GM18873 (cell line): Measurements from ENCODE around the gene VPS72.
"Not testable (repeated sequence)": the region's sequence is repeated elsewhere in the genome, so short reads cannot be mapped to it uniquely, and the experiment has no call there.

Experiments used
- ATAC-seq: cut with Tn5 transposase; IDR thresholded peaks from one replicate; pipeline ENCODE4 v1.9.1; 2021; ENCODE audit warnings: mild to moderate bottlenecking, moderate library complexity, moderate number of reproducible peaks; ENCODE audit not compliant: unreplicated experiment, low FRiP score

The VPS72 gene, protein sequence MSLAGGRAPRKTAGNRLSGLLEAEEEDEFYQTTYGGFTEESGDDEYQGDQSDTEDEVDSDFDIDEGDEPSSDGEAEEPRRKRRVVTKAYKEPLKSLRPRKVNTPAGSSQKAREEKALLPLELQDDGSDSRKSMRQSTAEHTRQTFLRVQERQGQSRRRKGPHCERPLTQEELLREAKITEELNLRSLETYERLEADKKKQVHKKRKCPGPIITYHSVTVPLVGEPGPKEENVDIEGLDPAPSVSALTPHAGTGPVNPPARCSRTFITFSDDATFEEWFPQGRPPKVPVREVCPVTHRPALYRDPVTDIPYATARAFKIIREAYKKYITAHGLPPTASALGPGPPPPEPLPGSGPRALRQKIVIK

DNA sequence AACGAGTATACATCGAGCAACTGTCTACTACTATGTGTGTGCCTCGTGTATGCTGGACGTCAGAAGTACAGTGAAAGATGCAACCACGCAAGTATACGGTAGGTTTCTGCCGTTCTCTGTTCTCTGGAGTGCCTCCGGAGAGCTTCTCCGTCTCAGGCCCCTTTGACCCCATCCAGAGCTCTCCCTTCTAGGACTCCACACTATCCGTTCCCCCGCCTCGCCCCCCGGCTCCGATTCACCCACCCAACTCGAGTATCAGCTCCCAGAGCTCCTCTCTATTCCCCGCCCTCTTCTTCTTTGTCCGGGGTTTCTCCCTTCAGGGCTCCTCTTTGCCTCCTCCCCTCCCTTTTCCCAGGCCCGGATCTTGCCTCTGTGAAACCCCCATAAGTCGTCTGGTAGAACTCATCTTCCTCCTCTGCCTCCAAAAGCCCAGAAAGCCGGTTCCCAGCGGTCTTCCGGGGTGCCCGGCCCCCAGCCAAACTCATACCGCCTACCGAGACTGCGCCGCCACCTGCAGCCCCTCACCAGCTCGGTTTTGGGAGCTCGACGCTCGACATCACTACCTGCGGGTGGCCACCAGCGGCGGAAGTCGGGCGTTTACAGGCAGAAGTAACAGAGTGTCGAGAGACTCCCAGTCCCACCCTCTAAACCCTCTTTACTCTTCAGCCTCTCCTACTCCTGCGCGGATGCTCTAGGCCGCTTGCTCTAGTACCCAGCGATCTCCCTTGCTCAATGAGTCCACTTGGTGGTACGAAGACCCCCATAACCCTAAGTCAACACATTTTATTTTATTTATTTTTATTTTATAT lies at the start of gene VPS72:
Gene VPS72, minus strand, starts transcription at position 561 of the 809 bp plus-strand sequence. Its CDS starts 76 bp downstream, at position 485.
- ATAC-seq, result peak; percentile 77

DNA sequence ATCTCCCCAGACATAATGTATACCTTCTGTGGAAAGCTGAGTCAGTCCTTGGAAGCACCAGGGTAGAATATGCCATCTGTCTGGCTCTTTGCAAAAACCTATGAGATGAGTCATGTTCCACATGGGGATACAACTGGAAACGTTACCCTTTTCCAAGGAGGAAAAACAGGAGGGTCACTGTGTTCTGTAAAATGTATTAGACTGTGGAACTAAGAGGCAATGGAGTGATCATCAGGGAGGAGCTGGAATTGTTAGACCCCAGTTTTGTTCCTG lies 48.4 kb upstream of the VPS72 start:
- ATAC-seq, result no peak

DNA sequence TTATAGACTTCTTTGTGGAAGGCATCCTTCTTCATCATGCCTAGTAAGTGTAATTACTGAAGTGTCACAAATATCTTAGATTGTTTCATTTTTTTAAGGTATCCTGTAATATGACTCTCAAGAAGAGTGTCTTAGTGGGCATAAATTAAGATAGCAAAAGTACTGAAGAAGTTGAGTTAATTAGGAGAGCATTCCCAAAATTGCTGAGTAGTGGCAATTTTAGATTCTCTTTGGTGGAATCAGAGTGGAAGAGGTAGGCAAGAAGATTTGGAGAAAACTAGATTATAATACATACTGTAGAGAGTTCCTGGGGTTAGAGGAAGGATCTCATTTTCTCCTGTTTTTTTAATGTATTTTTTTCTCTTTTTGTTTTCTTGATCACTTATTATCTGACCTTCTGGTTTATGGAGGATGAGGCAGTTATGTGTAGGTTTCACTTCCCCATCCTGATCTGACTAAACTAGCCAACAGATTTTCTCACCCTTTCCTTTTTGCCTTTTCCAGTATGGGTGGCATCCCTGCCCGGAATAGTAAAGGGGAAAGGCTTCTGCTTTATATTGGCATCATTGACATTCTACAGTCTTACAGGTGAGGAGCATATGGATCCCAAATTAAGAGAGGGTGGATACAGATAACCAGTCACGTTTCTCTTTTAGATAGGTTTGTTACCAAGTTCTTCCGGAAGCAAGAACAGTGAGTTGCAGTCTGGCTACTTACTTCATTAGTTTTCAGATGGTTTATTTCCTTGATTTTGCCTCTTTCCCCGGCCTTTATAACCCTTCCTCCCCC lies 47.9 kb upstream of the VPS72 start:
- no peak for ATAC-seq

DNA sequence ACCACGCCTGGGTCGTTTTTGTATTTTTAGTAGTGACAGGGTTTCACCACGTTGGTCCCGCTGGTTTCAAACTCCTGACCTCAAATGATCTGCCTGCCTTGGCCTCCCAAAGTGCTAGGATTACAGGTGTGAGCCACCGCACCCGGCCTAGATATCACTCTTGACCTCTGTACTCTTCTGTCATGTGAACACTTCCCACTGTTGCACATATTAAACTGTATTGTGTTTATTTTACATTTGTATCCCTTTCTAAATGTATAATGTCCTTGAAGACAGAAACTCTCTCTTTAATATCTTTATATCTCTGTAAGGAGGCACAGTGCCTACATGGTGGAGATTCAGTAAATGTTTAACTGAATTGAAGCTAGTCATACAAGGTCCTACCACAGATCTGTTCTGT lies 45.2 kb upstream of the VPS72 start:
- ATAC-seq, result no peak

DNA sequence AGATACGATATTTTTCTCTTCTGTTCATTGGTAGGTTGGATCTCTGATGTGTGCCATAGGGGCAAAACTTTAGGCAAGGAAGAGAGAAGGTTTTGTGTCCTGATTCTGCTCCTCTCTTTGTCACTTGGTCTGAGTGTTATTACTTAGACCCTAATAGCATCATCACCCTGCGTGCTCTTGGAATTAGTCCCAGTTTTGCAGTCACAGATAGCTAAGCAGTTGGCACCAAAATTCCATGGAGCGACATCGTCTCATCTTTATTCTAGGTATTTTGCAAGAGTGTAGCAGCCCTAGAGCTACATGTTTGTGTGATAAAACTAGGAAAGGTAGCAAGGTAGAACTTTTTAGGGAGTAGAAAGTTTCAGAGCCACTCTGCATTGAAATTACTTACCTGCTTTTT lies 32.1 kb upstream of the VPS72 start:
- ATAC-seq, result no peak

DNA sequence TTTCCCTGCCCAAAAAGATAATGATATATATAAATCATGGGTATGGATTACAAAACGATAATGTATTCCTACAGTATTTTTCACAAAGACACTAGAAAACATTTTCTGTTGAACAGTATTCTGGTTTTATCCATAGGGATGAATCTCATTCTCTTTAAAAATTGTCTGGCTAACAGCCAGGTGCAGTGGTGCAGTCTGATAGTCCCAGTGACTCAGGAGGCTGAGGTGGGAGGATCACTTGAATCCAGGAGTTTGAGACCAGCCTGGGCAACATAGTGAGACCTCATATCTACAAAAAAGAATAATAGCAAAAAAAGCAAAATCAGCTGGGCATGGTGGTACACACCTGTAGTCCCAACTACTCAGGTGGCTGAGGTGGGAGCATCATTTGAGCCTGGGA lies 31.6 kb upstream of the VPS72 start:
- ATAC-seq, result no peak

DNA sequence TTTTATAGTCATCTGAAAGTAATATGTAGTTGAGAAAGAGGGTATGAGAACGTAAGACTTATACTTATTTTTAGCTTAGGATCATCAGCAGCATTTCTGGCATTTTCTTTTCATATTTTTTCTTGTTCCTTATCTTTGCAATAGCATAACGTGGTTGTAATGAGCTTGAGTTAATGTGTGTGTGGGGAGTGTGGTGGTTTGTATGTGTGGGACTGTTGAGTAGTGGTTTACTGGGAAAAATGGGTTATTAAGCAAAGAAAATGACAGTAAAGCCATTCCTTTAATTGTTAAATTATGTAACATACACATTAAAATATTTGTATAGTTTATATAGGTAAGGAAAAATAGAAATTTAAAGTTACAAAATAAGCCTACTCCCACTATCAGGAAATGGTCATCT lies 23.6 kb upstream of the VPS72 start:
- ATAC-seq, result no peak

DNA sequence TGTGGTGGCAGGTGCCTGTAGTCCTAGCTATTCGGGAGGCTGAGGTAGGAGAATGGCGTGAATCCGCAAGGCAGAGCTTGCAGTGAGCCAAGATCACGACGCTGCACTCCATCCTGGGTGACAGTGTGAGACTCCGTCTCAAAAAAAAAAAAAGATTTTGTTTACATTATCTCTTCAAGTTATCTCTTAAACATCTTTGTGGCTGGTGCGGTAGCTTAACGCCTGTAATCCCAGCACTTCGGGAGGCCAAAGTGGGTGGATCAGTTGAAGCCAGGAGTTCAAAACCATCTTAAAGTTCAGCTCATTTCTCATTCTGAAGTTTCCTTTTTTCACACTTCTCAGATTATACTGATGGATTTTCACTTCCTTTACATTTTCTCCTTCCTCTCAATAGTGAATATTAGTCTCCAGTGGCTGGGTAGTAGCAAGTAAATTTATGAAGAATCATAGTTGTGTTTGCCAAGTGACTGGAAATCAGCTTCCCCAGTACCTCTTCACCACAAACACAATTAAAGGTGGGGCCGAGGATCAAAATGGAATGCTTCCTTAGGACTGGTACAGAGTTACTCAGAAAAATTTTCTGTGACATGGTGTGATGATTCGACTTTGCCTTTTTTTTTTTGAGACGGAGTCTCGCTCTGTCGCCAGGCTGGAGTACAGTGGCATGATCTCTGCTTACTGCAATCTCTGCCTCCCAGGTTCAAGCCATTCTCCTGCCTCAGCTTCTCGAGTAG lies 22.1 kb upstream of the VPS72 start:
- no peak for ATAC-seq

DNA sequence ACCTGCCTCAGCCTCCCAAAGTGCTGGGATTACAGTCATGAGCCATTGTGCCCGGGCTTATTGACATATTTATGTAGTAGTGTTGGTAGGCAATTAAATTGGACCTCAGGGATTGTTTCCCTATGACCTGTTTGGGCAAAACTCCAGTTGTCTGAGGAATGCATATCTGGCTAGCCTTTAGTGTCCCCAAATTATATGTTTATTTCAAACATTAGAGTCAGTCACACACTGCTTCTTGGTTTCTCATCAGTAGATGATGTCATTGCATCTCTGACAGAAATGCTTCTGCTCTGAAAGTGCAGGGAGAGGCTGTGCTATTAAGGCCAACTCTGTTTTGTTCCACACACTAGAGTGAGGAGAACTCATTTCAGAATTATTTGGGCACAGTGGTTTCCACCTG lies 20.8 kb upstream of the VPS72 start:
- no peak for ATAC-seq

DNA sequence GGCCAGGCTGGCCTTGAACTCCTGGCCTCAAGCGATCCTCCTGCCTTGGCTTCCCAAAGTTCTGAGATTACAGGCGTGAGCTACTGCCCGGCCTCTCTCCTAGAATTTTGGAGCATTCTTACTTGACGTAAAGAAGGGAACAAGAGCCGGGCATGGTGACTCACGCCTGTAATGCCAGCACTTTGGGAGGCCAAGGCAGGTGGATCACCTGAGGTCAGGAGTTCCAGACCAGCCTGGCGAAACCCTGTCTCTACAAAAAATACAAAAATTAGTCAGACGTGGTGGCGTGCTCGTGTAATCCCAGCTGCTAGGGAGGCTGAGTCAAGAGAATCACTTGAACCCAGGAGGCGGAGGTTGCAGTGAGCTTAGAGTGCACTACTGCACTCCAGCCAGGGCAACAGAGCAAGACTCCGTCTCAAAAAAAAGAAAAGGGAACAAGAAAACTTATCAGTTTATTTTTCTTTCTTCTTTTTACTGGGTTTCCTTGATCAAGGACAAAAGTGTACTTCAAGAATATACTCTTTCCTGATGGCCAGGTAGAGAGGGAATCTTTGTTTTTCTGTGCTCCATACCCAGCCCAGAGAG lies 15.5 kb upstream of the VPS72 start:
- ATAC-seq, result not testable (repeated sequence)

DNA sequence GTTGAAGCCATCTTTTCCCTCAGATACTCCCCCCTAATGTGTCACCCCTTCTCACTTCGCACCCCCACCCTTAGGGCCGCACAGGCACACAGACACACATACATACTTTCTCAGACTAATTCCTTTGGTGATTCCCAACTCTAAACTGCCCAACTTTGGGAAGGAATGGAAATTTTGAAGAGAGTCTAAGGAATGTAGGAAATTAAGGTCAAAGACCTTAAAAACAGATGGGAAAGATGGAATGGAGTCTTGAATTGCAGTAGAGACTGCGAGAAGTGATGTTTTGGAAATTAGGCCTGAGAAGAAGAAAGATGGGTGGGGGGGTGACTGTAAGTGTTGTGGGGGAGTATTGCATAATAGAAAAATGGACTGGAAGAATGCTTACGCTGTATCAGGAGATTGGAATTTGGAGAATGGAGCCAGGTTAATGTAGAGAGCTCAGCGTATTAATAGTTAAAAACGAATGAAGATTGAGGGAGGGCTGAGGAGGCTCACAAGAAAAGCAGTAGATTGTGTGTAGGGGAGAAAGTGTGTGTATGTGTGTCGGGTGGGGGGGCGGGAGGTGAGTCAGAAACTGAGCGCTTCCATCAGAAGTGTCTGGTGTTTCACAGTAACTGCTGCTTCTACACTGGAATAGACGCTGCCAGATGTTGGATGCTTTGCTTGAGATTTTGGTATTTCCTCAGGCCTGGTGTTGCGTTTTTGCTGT lies 10.0 kb upstream of the VPS72 start:
- ATAC-seq, result no peak

DNA sequence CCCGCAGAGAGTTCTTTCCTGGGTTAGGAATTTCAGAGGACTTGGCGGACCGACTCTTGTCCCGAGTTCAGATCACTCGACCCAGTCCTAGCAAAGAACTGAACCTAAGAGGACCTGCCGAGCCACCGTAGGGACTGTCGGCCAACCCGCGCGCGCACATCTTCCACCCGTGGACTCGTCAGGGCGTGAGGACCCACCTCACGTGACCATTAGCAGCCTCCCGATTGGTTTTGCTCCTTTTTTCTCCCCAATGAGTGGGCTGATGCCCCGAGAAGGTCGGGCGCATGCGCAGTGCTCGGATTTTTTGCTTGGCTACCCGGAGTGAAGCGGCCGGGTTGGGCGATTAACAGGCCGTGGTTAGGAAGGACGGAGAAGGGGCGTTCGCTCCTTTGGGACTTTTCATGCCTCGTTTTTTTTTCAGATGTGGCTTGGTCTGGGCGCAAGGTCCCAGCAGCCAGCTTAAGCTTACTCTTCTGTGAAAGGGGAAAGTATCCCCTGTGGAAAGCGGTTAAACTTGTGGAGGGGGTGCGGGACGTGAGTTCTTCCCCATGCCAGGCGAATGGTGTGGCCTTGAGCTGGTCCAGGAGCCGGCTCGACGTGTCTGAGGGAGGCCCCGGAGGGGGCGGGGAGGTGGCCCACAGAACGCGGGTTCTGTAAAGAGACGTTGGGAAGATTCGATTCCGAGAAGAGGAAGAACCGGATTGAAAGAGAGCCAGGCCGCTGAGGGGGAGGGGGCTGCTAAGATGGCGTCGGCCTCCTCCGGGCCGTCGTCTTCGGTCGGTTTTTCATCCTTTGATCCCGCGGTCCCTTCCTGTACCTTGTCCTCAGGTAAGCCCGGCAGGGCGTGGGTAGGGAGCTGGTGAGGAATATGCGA lies 8.5 kb upstream of the VPS72 start, which contains the start of gene PIP5K1A:
Gene PIP5K1A, plus strand, starts transcription at position 299 of the 874 bp plus-strand sequence. Its CDS starts 445 bp downstream, at position 744.
- peak; percentile 81 for ATAC-seq

DNA sequence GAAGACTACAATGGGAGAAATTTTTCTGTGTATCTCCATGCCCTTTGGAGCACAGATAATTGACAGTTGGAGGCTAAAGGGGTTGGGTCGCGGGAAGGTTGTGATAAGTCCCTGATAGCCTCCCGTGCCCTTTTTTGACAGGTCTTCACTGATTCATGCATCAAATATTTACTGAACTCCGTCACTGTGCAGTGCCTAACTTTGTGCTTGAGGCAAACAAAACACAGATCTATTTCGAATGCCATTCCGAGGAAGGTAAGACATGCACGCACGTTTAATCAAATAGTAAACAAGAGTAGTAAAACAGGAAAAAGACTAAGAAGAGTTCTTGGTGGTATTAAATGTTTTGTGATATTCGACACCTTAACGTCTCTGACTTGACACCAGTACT lies 7.9 kb upstream of the VPS72 start:
- ATAC-seq, result no peak

DNA sequence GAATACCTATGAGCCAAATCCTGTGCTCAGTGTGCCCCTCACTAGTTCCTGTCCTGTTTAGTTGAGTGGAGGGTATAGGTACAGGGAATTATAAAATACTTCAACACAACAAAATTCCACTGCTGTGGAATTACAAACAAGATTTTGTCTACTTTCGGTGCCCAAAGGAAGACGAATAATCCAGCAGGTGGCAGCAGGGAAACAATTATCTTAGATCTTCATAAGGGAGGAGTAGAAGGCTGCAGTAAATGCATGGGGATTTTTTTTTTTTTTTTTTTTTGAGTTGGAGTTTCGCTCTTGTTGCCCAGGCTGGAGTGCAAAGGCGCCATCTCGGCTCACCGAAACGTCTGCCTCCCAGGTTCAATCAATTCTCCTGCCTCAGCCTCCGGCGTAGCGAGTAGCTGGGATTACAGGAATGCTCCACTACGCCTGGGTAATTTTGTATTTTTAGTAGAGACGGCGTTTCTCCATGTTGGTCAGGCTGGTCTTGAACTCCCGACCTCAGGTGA lies 6.3 kb upstream of the VPS72 start:
- ATAC-seq, result no peak

DNA sequence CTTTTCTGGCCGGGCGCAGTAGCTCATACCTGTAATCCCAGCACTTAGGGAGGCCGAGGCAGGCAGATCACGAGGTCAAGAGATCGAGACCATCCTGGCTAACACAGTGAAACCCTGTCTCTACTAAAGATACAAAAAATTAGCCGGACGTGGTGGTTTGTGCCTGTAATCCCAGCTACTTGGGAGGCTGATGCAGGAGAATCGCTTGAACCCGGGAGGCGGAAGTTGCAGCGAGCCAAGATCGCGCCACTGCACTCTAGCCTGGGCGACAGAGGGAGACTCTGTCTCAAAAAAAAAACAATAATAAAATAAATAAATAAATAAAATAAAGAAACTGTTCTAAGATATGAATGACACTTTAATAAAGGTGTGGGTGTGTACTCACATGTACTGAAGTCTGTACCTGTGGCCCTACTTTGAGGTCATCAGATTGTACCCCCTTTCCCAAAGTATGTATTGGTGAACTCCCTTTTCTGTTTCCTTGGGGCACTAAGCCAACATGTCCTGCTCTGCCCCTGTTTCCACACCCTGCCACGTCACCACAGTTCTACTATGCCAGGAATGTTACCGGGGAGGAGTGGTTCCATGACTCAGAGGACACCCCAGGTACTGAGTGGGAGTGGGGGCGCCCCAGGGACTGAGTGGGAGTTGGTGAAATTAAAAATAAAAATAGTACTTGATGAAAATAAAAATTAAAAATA lies 5.0 kb upstream of the VPS72 start:
- ATAC-seq, result not testable (repeated sequence)

DNA sequence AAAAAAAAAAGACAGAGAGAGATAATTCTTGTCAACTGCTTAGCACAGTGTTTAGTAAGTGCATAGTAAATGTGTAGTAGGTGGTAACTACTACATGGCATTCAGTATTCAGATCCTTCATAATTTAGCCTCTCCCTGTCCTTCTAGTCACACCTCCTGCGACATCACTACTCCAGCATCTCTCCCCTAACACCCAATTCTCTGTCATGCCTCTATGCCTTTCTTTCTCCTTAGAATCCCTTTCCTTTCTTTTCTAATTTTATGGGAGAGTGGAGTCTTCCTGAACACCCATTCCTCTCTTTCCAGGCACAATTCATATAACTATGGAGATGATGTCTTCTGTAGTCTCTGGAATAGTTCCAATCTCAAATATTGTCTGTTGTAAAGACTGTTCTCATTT lies 3.9 kb upstream of the VPS72 start:
- ATAC-seq, result no peak

DNA sequence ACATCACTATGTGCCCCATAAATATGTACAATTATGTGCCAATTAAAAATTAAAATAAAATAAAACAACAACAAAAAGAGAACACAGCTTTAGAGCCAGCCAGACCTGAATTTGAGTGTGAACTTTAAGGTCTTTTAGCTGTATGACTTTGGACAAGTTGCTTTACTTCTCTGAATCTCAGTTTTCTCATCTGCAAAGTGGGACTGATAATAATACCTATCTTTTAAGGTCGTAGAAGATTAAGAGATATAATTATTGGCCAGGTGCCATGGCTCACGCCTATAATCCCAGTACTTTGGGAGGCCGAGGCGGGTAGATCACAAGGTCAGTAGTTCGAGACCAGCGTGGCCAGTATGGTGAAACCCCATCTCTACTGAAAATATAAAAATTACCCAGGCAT lies 3.3 kb upstream of the VPS72 start:
- ATAC-seq, result no peak

DNA sequence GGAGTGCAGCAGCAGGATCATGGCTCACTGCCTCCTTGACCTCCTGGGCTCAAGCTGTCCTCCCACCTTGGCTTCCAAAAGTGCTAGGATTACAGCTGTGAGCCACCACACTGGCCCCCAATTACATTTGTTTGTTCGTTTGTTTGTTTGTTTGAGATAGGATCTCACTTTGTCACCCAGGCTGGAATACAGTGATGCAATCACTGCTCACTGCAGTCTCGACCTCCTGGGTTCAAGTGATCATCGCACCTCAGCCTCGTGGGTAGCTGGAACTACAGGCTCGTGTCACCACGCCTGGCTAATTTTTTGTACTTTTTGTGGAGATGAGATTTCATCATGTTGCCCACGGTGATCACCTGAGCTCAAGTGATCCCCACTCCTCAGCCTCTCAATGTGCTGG lies 2.0 kb upstream of the VPS72 start:
- no peak for ATAC-seq
